H1 (cell line): ENCODE results near the gene DDX42. TPM values are rescaled to one million over a fixed set of nuclear protein-coding genes. Genes with fewer than 3 reads are reported as not detected.

Experiments used
- CBX8 ChIP-seq: fragments of 300-800, 300-1000 bp; sonication (generic); IDR thresholded peaks from 2 replicates; pipeline ENCODE4 v1.7.1; 2016; ENCODE audit warnings: low read depth, low read length, borderline replicate concordance
- JUND ChIP-seq: IDR thresholded peaks from 2 replicates; pipeline ENCODE4 v1.6.1; 2011; ENCODE audit warnings: mild to moderate bottlenecking, improper control_type of control experiment, low read length
- RAD21 ChIP-seq, 2 experiments: IDR thresholded peaks in 1 of 2; conservative IDR thresholded peaks in 1 of 2; 2 replicates each; pipeline ENCODE4 v1.6.1; 2011; ENCODE audit warnings: low read depth in 2 of 2, low read length in 2 of 2, improper control_type of control experiment in 1 of 2, inconsistent platforms in 1 of 2, mild to moderate bottlenecking in 1 of 2, moderate library complexity in 1 of 2
- RFX5 ChIP-seq: IDR thresholded peaks from 2 replicates; pipeline ENCODE4 v1.6.1; 2011; ENCODE audit warnings: low read depth, low read length, improper control_type of control experiment, borderline replicate concordance
- RNF2 ChIP-seq: fragments of 200-900, 300-1000 bp; sonication (generic); IDR thresholded peaks from 2 replicates; pipeline ENCODE4 v1.7.1; 2016; ENCODE audit warnings: borderline replicate concordance, low read depth, mild to moderate bottlenecking, antibody characterized with exemption, low read length; ENCODE audit not compliant: poor library complexity, severe bottlenecking; ENCODE audit errors: missing control alignments
- TAF1 ChIP-seq: IDR thresholded peaks from 2 replicates; pipeline ENCODE4 v1.6.1; 2011; ENCODE audit warnings: mild to moderate bottlenecking, low read depth, low read length
- polyA plus RNA-seq, 7 experiments: library from polyadenylated mRNA; depleted of rRNA in 3 of 7; stranded (reverse) in 5 of 7; unstranded in 2 of 7; fragments of >200 nt in 5 of 7; fragments of 200-250 nt in 2 of 7; gene quantifications; 1 replicate in 5 of 7; 2 replicates in 1 of 7; 4 replicates in 1 of 7; pipeline versions ENCODE4 v1.2.1 to v1.2.3, GENCODE V29; 2011 to 2013; ENCODE audit warnings: missing spikeins in 2 of 7, mixed read lengths in 2 of 7
- total RNA-seq: library from RNA; stranded (reverse); fragmentation: NEBNext Ultra II Directional; extraction: Animal tissue kit (Norgen Biotek cat#: 25700); gene quantifications from 2 replicates; pipeline ENCODE4 v1.2.1, GENCODE V29; 2021
- TF ChIP-seq, protein P1 (sequence below): fragments of 300-600 bp; sonication (generic); IDR thresholded peaks from 2 replicates; pipeline ENCODE4 v1.7.1; 2012; ENCODE audit warnings: low read length, moderate library complexity, mild to moderate bottlenecking, inconsistent platforms; ENCODE audit not compliant: insufficient replicate concordance
- TF ChIP-seq, protein P2 (sequence below), 3 experiments: IDR thresholded peaks; 1 replicate in 2 of 3; 2 replicates in 1 of 3; pipeline versions ENCODE4 v1.5.1 to v1.6.1; 2011; ENCODE audit warnings: low read length in 3 of 3, mild to moderate bottlenecking in 3 of 3, inconsistent platforms in 2 of 3, low read depth in 1 of 3, moderate library complexity in 1 of 3; ENCODE audit not compliant: insufficient read depth in 1 of 3; ENCODE audit errors: control extremely low read depth in 1 of 3

The DDX42 gene
- total and polyA plus RNA-seq, 2 of the 8 experiments (the other 6 are each of a cell fraction or from before 2014, with no cell fraction given), result 40.6 to 114 TPM

DNA sequence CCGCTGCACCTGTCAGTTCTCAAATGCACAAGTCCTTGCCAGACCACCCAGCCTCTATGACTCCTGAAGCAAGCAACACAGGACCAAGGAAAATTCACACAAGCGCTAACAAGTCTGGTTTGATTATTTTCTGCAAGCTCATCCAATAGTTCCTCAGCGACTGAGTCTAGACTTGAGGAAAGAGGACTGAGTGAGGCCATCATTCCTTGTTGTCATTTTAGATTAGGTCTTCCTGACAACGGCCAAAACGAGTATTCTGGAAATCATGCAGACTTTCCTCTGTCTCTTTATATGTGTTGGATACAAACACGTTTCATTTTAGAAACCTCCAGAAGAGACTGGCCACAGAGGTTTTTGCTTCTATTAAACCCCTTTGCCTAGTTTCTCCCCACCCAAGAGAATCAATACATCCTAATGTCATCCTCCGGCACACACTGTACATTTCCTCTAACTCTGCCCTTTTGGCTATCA lies 1.1 kb upstream of the DDX42 start (continued):
- no peak for TF ChIP-seq CBX8
- TF ChIP-seq TAF1, result no peak
- no peak for TF ChIP-seq RFX5
- no peak for TF ChIP-seq JUND
- TF ChIP-seq, protein P1, sequence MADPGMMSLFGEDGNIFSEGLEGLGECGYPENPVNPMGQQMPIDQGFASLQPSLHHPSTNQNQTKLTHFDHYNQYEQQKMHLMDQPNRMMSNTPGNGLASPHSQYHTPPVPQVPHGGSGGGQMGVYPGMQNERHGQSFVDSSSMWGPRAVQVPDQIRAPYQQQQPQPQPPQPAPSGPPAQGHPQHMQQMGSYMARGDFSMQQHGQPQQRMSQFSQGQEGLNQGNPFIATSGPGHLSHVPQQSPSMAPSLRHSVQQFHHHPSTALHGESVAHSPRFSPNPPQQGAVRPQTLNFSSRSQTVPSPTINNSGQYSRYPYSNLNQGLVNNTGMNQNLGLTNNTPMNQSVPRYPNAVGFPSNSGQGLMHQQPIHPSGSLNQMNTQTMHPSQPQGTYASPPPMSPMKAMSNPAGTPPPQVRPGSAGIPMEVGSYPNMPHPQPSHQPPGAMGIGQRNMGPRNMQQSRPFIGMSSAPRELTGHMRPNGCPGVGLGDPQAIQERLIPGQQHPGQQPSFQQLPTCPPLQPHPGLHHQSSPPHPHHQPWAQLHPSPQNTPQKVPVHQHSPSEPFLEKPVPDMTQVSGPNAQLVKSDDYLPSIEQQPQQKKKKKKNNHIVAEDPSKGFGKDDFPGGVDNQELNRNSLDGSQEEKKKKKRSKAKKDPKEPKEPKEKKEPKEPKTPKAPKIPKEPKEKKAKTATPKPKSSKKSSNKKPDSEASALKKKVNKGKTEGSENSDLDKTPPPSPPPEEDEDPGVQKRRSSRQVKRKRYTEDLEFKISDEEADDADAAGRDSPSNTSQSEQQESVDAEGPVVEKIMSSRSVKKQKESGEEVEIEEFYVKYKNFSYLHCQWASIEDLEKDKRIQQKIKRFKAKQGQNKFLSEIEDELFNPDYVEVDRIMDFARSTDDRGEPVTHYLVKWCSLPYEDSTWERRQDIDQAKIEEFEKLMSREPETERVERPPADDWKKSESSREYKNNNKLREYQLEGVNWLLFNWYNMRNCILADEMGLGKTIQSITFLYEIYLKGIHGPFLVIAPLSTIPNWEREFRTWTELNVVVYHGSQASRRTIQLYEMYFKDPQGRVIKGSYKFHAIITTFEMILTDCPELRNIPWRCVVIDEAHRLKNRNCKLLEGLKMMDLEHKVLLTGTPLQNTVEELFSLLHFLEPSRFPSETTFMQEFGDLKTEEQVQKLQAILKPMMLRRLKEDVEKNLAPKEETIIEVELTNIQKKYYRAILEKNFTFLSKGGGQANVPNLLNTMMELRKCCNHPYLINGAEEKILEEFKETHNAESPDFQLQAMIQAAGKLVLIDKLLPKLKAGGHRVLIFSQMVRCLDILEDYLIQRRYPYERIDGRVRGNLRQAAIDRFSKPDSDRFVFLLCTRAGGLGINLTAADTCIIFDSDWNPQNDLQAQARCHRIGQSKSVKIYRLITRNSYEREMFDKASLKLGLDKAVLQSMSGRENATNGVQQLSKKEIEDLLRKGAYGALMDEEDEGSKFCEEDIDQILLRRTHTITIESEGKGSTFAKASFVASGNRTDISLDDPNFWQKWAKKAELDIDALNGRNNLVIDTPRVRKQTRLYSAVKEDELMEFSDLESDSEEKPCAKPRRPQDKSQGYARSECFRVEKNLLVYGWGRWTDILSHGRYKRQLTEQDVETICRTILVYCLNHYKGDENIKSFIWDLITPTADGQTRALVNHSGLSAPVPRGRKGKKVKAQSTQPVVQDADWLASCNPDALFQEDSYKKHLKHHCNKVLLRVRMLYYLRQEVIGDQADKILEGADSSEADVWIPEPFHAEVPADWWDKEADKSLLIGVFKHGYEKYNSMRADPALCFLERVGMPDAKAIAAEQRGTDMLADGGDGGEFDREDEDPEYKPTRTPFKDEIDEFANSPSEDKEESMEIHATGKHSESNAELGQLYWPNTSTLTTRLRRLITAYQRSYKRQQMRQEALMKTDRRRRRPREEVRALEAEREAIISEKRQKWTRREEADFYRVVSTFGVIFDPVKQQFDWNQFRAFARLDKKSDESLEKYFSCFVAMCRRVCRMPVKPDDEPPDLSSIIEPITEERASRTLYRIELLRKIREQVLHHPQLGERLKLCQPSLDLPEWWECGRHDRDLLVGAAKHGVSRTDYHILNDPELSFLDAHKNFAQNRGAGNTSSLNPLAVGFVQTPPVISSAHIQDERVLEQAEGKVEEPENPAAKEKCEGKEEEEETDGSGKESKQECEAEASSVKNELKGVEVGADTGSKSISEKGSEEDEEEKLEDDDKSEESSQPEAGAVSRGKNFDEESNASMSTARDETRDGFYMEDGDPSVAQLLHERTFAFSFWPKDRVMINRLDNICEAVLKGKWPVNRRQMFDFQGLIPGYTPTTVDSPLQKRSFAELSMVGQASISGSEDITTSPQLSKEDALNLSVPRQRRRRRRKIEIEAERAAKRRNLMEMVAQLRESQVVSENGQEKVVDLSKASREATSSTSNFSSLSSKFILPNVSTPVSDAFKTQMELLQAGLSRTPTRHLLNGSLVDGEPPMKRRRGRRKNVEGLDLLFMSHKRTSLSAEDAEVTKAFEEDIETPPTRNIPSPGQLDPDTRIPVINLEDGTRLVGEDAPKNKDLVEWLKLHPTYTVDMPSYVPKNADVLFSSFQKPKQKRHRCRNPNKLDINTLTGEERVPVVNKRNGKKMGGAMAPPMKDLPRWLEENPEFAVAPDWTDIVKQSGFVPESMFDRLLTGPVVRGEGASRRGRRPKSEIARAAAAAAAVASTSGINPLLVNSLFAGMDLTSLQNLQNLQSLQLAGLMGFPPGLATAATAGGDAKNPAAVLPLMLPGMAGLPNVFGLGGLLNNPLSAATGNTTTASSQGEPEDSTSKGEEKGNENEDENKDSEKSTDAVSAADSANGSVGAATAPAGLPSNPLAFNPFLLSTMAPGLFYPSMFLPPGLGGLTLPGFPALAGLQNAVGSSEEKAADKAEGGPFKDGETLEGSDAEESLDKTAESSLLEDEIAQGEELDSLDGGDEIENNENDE, result no peak
- no peak for TF ChIP-seq RAD21 (IDR thresholded peaks at IDR 0.05 in 1 of 2, conservative IDR thresholded peaks at IDR 0.05 in 1 of 2; ENCODE audit: low read depth in 2 of 2, low read length in 2 of 2)
- TF ChIP-seq, protein P2, sequence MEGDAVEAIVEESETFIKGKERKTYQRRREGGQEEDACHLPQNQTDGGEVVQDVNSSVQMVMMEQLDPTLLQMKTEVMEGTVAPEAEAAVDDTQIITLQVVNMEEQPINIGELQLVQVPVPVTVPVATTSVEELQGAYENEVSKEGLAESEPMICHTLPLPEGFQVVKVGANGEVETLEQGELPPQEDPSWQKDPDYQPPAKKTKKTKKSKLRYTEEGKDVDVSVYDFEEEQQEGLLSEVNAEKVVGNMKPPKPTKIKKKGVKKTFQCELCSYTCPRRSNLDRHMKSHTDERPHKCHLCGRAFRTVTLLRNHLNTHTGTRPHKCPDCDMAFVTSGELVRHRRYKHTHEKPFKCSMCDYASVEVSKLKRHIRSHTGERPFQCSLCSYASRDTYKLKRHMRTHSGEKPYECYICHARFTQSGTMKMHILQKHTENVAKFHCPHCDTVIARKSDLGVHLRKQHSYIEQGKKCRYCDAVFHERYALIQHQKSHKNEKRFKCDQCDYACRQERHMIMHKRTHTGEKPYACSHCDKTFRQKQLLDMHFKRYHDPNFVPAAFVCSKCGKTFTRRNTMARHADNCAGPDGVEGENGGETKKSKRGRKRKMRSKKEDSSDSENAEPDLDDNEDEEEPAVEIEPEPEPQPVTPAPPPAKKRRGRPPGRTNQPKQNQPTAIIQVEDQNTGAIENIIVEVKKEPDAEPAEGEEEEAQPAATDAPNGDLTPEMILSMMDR (IDR thresholded peaks at IDR 0.05; ENCODE audit: control extremely low read depth in 1 of 3, insufficient read depth in 1 of 3, low read depth in 1 of 3, low read length in 3 of 3), result no peak
- no peak for TF ChIP-seq RNF2
